Osteoblast (primary cell): ENCODE results near the gene SYCN. TPM values are rescaled to one million over a fixed set of nuclear protein-coding genes. Genes with fewer than 3 reads are reported as not detected.
A peak's percentile ranks its signal among the peaks of the same experiment; 100 is the strongest.

Experiments
- DNase-seq: peaks from one replicate; pipeline ENCODE4 v3.0.0; 2011; ENCODE audit warnings: low spot score, mixed read lengths; ENCODE audit not compliant: insufficient read length; ENCODE audit errors: missing footprints
- H2AFZ ChIP-seq: 2 replicates; pipeline ENCODE4 v1.6.0; 2011; ENCODE audit warnings: mild to moderate bottlenecking, low read length
- H3K27ac ChIP-seq: 2 replicates; pipeline ENCODE4 v1.5.1; 2011; ENCODE audit warnings: mild to moderate bottlenecking, low read depth, low read length, moderate library complexity
- H3K27me3 ChIP-seq: 2 replicates; pipeline ENCODE4 v1.6.0; 2012; ENCODE audit warnings: mild to moderate bottlenecking, control low read depth, inconsistent platforms, low read length, moderate library complexity; ENCODE audit not compliant: insufficient read depth
- H3K36me3 ChIP-seq: 2 replicates; pipeline ENCODE4 v1.5.1; 2011; ENCODE audit warnings: mild to moderate bottlenecking, low read length, control low read depth, moderate library complexity; ENCODE audit not compliant: insufficient read depth
- H3K4me1 ChIP-seq: 2 replicates; pipeline ENCODE4 v1.5.1; 2011; ENCODE audit warnings: mild to moderate bottlenecking, low read length, control low read depth, moderate library complexity; ENCODE audit not compliant: insufficient read depth
- H3K4me2 ChIP-seq: 2 replicates; pipeline ENCODE4 v1.6.0; 2011; ENCODE audit warnings: mild to moderate bottlenecking, low read length; ENCODE audit not compliant: insufficient read depth
- H3K4me3 ChIP-seq: fragments of 200-600 bp; sonication (generic); 3 replicates; pipeline ENCODE4 v1.5.1; 2012; ENCODE audit warnings: mild to moderate bottlenecking, low read length, inconsistent platforms; ENCODE audit not compliant: insufficient read depth
- H3K79me2 ChIP-seq: 2 replicates; pipeline ENCODE4 v1.6.0; 2012; ENCODE audit warnings: mild to moderate bottlenecking, low read length, control low read depth, inconsistent platforms; ENCODE audit not compliant: insufficient read depth
- H3K9me3 ChIP-seq: 2 replicates; pipeline ENCODE4 v1.5.1; 2011; ENCODE audit warnings: low read depth, low read length, control low read depth
- H4K20me1 ChIP-seq: 2 replicates; pipeline ENCODE4 v1.6.0; 2012; ENCODE audit warnings: mild to moderate bottlenecking, low read length, control low read depth; ENCODE audit not compliant: insufficient read depth
- CTCF ChIP-seq: IDR thresholded peaks from 2 replicates; pipeline ENCODE4 v1.5.1; 2011; ENCODE audit warnings: mild to moderate bottlenecking, low read depth, low read length, moderate library complexity; ENCODE audit errors: extremely low read depth
- total RNA-seq: library from RNA; depleted of rRNA; stranded (reverse); fragments of >200 nt; gene quantifications from 2 replicates; pipeline ENCODE4 v1.2.3, GENCODE V29; 2012

SYCN gene
- total RNA-seq, 1 donor, result not detected

GRCh38 chr19:39162441-39163043, 41.5 kb downstream of the SYCN start:
- Histone ChIP-seq H3K79me2 (peaks cover 84% of the 10 kb centered on the region), H3K27me3 (no peaks in the 10 kb centered on the region), H3K4me2 (no peak overlapping the region), H3K4me1 (peaks cover 25% of the 10 kb centered on the region), H3K9me3 (no peaks in the 10 kb centered on the region), H3K27ac (no peak overlapping the region), H3K36me3 (no peaks in the 10 kb centered on the region), H4K20me1 (peaks cover 65% of the 10 kb centered on the region), H2AFZ (no peak overlapping the region), H3K4me3 (no peak overlapping the region)
- TF ChIP-seq CTCF, result no peak
- peak; percentile 46 for DNase-seq

GRCh38 chr19:39160889-39161672, 43.0 kb downstream of the SYCN start:
- H3K9me3 ChIP-seq, result no peaks in the 10 kb centered on the region
- H3K27me3 ChIP-seq, result no peaks in the 10 kb centered on the region
- DNase-seq, result peak; percentile 99
- H4K20me1 ChIP-seq, result peaks cover 59% of the 10 kb centered on the region
- peak overlapping the region; percentile 74 for H3K27ac ChIP-seq
- peaks cover 85% of the 10 kb centered on the region for H3K79me2 ChIP-seq
- peak overlapping the region; percentile 70 for H2AFZ ChIP-seq
- H3K4me3 ChIP-seq, result peak overlapping the region; percentile 1
- peaks cover 38% of the 10 kb centered on the region for H3K4me1 ChIP-seq
- no peak for TF ChIP-seq CTCF
- H3K4me2 ChIP-seq, result peak overlapping the region; percentile 59
- no peaks in the 10 kb centered on the region for H3K36me3 ChIP-seq

GRCh38 chr19:39160523-39160861, 43.6 kb downstream of the SYCN start:
- Histone ChIP-seq H4K20me1 (peaks cover 53% of the 10 kb centered on the region), H3K9me3 (no peaks in the 10 kb centered on the region), H3K4me3 (peak overlapping the region; percentile 1), H3K4me1 (peaks cover 41% of the 10 kb centered on the region), H3K27ac (peak overlapping the region; percentile 74), H3K27me3 (no peaks in the 10 kb centered on the region), H3K79me2 (peaks cover 85% of the 10 kb centered on the region), H3K4me2 (peak overlapping the region; percentile 59), H2AFZ (peak overlapping the region; percentile 70), H3K36me3 (no peaks in the 10 kb centered on the region)
- DNase-seq, result peak; percentile 99
- no peak for TF ChIP-seq CTCF

- H3K27me3 ChIP-seq, result no peaks in the 10 kb centered on the region
- no peak overlapping the region for H3K4me3 ChIP-seq
- no peaks in the 10 kb centered on the region for H3K9me3 ChIP-seq
- peaks cover 45% of the 10 kb centered on the region for H4K20me1 ChIP-seq
- no peak overlapping the region for H2AFZ ChIP-seq
- TF ChIP-seq CTCF, result no peak
- H3K27ac ChIP-seq, result no peak overlapping the region
- no peak overlapping the region for H3K4me2 ChIP-seq
- H3K79me2 ChIP-seq, result peaks cover 91% of the 10 kb centered on the region
- no peaks in the 10 kb centered on the region for H3K36me3 ChIP-seq
- peaks cover 41% of the 10 kb centered on the region for H3K4me1 ChIP-seq
- DNase-seq, result peak; percentile 35
Observed at GRCh38 chr19:39158646-39159260, 45.3 kb downstream of the SYCN start.
